ENCODE data around the gene CARD11. TPM values are rescaled to one million over a fixed set of nuclear protein-coding genes. Genes with fewer than 3 reads are reported as not detected.

The CARD11 gene
- total and polyA plus RNA-seq, 12 donors = 0.61 to 19.3 (median 2.7) TPM

GRCh38 chr7:2964208-2964607 lies 79.5 kb downstream of the CARD11 start:
- Histone ChIP-seq H3K4me1 (replicated peaks in 1 of 2) (no peaks in the 10 kb centered on the region), H3K4me3 (no peak overlapping the region), H3K36me3 (replicated peaks in 1 of 2) (no peaks in the 10 kb centered on the region), H3K9me3 (replicated peaks in 1 of 3) (peaks cover 0 to 10% (median 0%) of the 10 kb centered on the region in 3 donors), H3K27ac (no peak overlapping the region), H3K27me3 (no peaks in the 10 kb centered on the region)
- no peak for DNase-seq
- intact Hi-C loops (cut with DNase I) = no loop called here
- 75 to 89% (median 83%) methylated on average over 2 of the region's 2 CpGs for WGBS, 4 donors
- no peak for TF ChIP-seq POLR2A (IDR thresholded peaks at IDR 0.05)
- TF ChIP-seq CTCF (IDR thresholded peaks at IDR 0.05) = no peak

GRCh38 chr7:2962865-2963264 lies 80.8 kb downstream of the CARD11 start:
- 68 to 81% (median 74%) methylated on average over 2 of the region's 2 CpGs for WGBS, 4 donors
- Histone ChIP-seq H3K4me1 (replicated peaks in 1 of 2) (no peaks in the 10 kb centered on the region), H3K4me3 (no peak overlapping the region), H3K36me3 (replicated peaks in 1 of 2) (no peaks in the 10 kb centered on the region), H3K9me3 (replicated peaks in 1 of 3) (peaks cover 0 to 10% (median 0%) of the 10 kb centered on the region in 3 donors), H3K27me3 (no peaks in the 10 kb centered on the region), H3K27ac (no peak overlapping the region)
- no peak for TF ChIP-seq CTCF (IDR thresholded peaks at IDR 0.05)
- peak in 1 of 7 donors; percentile 10 for DNase-seq
- intact Hi-C loops (cut with DNase I) = no loop called here

GRCh38 chr7:2959828-2960599 lies 83.7 kb downstream of the CARD11 start:
- Histone ChIP-seq H3K27me3 (no peaks in the 10 kb centered on the region), H3K27ac (no peak overlapping the region), H3K4me1 (replicated peaks in 1 of 2) (peaks cover 4 to 6% of the 10 kb centered on the region in 2 donors), H3K4me3 (no peak overlapping the region), H3K36me3 (replicated peaks in 1 of 2) (no peaks in the 10 kb centered on the region), H3K9me3 (replicated peaks in 1 of 3) (no peaks in the 10 kb centered on the region)
- WGBS, 4 donors = 82 to 88% (median 85%) methylated on average over 14 of the region's 14 CpGs
- no peak for DNase-seq
- TF ChIP-seq CTCF (IDR thresholded peaks at IDR 0.05) (no peak), POLR2A (IDR thresholded peaks at IDR 0.05) (no peak)
- intact Hi-C loops (cut with DNase I) = no loop called here

- peaks cover 4 to 6% of the 10 kb centered on the region in 2 donors for H3K4me1 ChIP-seq (replicated peaks in 1 of 2)
- H3K4me3 ChIP-seq = no peak overlapping the region
- no peak for DNase-seq
- no peak overlapping the region for H3K27ac ChIP-seq
- TF ChIP-seq POLR2A (IDR thresholded peaks at IDR 0.05) (no peak), CTCF (IDR thresholded peaks at IDR 0.05) (no peak)
- no peaks in the 10 kb centered on the region for H3K27me3 ChIP-seq
- intact Hi-C loops (cut with DNase I) = no loop called here
- WGBS, 4 donors = 61 to 74% (median 67%) methylated on average over 7 to 15 of the region's 15 CpGs
- H3K36me3 ChIP-seq (replicated peaks in 1 of 2) = no peaks in the 10 kb centered on the region
- H3K9me3 ChIP-seq (replicated peaks in 1 of 3) = no peaks in the 10 kb centered on the region
Measured at GRCh38 chr7:2959103-2959680, 84.5 kb downstream of the CARD11 start.
